ENCODE results near the gene NRP2.

NRP2 gene

GRCh38 chr2:205759732-205760131 lies 77.4 kb downstream of the NRP2 start:
- H3K4me3 ChIP-seq (replicated peaks; ENCODE audit: low read depth, low read length), result no peak overlapping the region
- DNase-seq (ENCODE audit: extremely low read depth, low read depth), result no peak
- no peak for TF ChIP-seq CTCF (IDR thresholded peaks at IDR 0.05; ENCODE audit: low read depth, low read length, missing control alignments)

DNA sequence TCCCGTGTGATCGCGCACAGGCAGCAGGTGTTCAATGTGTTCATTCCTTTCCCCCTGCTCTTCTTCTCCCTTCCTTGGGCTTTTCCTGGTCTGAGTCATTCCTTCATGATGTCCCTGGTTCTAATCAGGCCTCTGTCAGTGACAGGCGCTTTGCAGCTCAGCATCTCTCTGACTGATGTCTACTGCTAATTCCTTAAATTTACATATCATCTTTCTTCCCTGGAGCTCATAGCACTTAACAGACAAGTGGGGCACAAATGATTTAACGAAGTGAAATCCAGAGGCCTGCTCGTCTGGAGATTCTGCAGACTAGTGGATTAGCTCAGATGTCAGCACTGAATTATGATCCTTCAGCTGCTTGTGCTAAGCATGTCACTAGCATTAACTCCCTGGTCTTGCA lies 77.9 kb downstream of the NRP2 start:
- no peak overlapping the region for H3K4me3 ChIP-seq (replicated peaks; ENCODE audit: low read depth, low read length)
- TF ChIP-seq CTCF (IDR thresholded peaks at IDR 0.05; ENCODE audit: low read depth, low read length, missing control alignments), result no peak
- no peak for DNase-seq (ENCODE audit: extremely low read depth, low read depth)

DNA sequence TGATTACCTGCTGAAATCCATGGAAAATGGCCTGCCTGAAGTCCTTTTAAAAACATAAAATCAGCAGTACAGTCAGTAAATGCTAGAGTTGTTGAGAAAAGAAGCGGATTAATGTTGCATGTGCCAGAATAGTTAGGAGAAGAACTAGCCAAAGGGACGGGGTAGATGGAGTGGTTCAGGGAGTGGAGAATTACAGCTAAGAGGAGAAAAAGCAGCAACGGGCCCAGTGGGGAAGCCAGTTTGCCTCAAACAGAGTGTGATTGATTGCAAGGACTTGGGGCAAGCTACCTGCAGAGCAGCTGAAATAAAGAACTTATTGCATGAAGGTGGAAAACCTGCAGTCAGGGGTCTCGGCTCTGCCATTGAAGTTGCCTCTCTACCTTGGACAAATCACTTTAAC lies 79.1 kb downstream of the NRP2 start:
- no peak for DNase-seq (ENCODE audit: extremely low read depth, low read depth)

GRCh38 chr2:205762881-205763280 lies 80.6 kb downstream of the NRP2 start:
- DNase-seq (ENCODE audit: extremely low read depth, low read depth), result no peak
- TF ChIP-seq CTCF (IDR thresholded peaks at IDR 0.05; ENCODE audit: low read depth, low read length, missing control alignments), result no peak

More for the DNA sequence above, 79.1 kb downstream of the NRP2 start:
- H3K4me3 ChIP-seq (replicated peaks; ENCODE audit: low read depth, low read length), result no peak overlapping the region
- TF ChIP-seq CTCF (IDR thresholded peaks at IDR 0.05; ENCODE audit: low read depth, low read length, missing control alignments), result no peak

DNA sequence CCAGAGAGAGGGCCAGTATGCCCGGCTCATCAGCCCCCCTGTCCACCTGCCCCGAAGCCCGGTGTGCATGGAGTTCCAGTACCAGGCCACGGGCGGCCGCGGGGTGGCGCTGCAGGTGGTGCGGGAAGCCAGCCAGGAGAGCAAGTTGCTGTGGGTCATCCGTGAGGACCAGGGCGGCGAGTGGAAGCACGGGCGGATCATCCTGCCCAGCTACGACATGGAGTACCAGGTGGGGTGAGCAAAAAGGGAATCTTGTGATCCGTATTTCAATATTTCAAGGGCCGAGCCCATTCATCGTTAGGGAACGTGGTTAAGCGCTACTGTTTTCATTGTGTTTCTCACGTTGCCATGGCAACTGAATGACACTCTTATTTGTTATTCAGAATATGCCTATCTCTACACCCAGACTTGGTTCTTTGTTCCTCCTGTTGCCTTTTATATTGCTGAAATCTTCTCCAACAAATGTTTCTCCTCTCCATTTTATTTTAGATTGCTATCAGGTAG lies 81.5 kb downstream of the NRP2 start:
- no peak overlapping the region for H3K4me3 ChIP-seq (replicated peaks; ENCODE audit: low read depth, low read length)
- DNase-seq (ENCODE audit: extremely low read depth, low read depth), result peak; percentile 42
- peak; percentile 48 for TF ChIP-seq CTCF (IDR thresholded peaks at IDR 0.05; ENCODE audit: low read depth, low read length, missing control alignments)

More at GRCh38 chr2:205762881-205763280, 80.6 kb downstream of the NRP2 start:
- no peak overlapping the region for H3K4me3 ChIP-seq (replicated peaks; ENCODE audit: low read depth, low read length)

DNA sequence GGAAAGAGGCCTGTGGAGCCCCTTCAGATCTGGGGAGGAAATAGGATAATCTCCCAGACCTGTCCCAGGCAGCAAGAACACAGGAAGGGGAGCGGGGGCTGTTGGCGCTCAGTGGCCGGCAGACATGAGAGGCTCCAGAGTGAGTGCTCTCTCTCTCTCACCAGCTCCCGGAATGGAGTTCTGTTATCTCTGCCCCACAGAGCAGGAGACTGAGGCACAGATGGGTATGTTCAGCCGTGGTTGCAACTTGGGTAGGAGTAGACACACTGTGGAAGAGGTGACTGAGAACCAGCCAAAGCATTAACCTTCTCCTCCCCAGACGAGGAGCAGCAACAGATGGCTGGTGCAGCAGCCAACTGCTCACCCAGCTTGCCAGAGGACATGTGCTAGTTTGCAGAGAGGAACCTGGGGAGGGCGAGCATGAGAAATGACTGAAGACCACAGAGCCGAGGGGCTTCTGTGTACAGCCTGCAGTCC lies 82.0 kb downstream of the NRP2 start:
- no peak for TF ChIP-seq CTCF (IDR thresholded peaks at IDR 0.05; ENCODE audit: low read depth, low read length, missing control alignments)
- no peak for DNase-seq (ENCODE audit: extremely low read depth, low read depth)
- H3K4me3 ChIP-seq (replicated peaks; ENCODE audit: low read depth, low read length), result no peak overlapping the region

GRCh38 chr2:205765151-205765550 lies 82.8 kb downstream of the NRP2 start:
- H3K4me3 ChIP-seq (replicated peaks; ENCODE audit: low read depth, low read length), result no peak overlapping the region
- DNase-seq (ENCODE audit: extremely low read depth, low read depth), result peak; percentile 58
- no peak for TF ChIP-seq CTCF (IDR thresholded peaks at IDR 0.05; ENCODE audit: low read depth, low read length, missing control alignments)
